Measurements from ENCODE around the gene GRK5.

DNA sequence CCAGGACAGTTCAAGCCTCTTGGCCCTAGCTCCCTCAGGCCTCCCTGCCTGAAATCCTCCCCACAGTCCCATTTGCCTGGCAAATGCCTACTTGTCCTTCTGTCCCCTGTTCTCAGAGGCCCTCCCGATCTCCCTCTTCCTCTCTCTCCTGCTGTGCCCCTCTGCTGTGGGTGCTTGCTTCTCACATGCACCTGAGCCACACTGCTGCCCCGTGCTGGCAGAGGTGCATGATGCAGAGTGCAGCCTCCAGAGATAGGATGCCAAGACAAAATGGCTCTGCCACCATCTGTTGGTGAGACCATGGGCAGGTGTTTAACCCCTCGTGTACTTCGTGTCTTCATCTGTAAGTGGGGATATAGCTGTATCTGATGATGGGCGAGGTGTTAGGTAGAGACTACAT, 176.8 kb downstream of the GRK5 start:
- TF ChIP-seq POLR2A (IDR thresholded peaks at IDR 0.05; ENCODE audit: low read length) (no peak), GATA1 (IDR thresholded peaks at IDR 0.05; ENCODE audit: low read depth, low read length) (no peak)

Measured in erythroblast (primary cell).